K562 (cell line): ENCODE measurements around the gene PROM2. TPM values are rescaled to one million over a fixed set of nuclear protein-coding genes. Genes with fewer than 3 reads are reported as not detected.

ENCODE experiments used
- ATAC-seq: fragments of 200-7000 bp; cut with Tn5 transposase; 3 replicates; pipeline ENCODE4 v1.9.1; 2020; ENCODE audit warnings: moderate library complexity
- BruUV-seq: library from RNA; stranded (reverse); fragments of 400-500 nt; replicated peaks from 2 replicates; lab custom pipeline; 2021; lab: Mats Ljungman, UMichigan
- CTCF ChIA-PET: fragments of 300-600 bp; formaldehyde crosslinking; extraction: SDS; loops from one replicate; lab custom pipeline; 2021; ENCODE audit warnings: low intra/inter-chr PET ratio; lab: Yijun Ruan, JAX
- POLR2A ChIA-PET: fragments of 300-600, 350-650 bp; sonication (Branson Sonifier 250); formaldehyde crosslinking; extraction: SDS; loops from one replicate; lab custom pipeline; 2021; ENCODE audit warnings: antibody characterized with exemption, inconsistent platforms; lab: Yijun Ruan, JAX
- DNase-seq, 4 experiments: peaks; one replicate each; pipeline versions ENCODE4 v3.0.0 to v3.0.0-alpha.2; 2011 to 2018; ENCODE audit warnings: low spot score in 3 of 4, mixed read lengths in 3 of 4; ENCODE audit errors: extremely low read depth in 1 of 4
- FAIRE-seq: peaks from 2 replicates; lab custom pipeline; 2011; peaks lifted over from hg19 to GRCh38; lab: Jason Lieb, UNC
- H2AFZ ChIP-seq: 2 replicates; pipeline ENCODE4 v1.6.0; 2011; ENCODE audit warnings: low read depth, low read length, control low read depth, inconsistent platforms
- H3K27ac ChIP-seq: fragments of 200-600 bp; 3 replicates; pipeline ENCODE4 v1.8.0; 2011; ENCODE audit warnings: low read depth, mild to moderate bottlenecking, control low read depth, inconsistent platforms, low read length, moderate library complexity, mixed read lengths; ENCODE audit errors: extremely low read depth
- H3K27me3 ChIP-seq, 2 experiments: fragments of 300-600 bp in 1 of 2; 2 replicates in 1 of 2; 3 replicates in 1 of 2; pipeline versions ENCODE4 v1.6.0 to v1.8.0; 2011; ENCODE audit warnings: inconsistent platforms in 2 of 2, low read length in 2 of 2, mild to moderate bottlenecking in 1 of 2, mixed read lengths in 1 of 2, moderate library complexity in 1 of 2; ENCODE audit not compliant: control insufficient read depth in 2 of 2, insufficient read depth in 2 of 2
- H3K36me3 ChIP-seq: fragments of 300-600 bp; 3 replicates; pipeline ENCODE4 v1.8.0; 2011; ENCODE audit warnings: mild to moderate bottlenecking, low read length, inconsistent platforms; ENCODE audit not compliant: control insufficient read depth, insufficient read depth
- H3K4me1 ChIP-seq, 2 experiments: fragments of 200-600 bp in 1 of 2; replicated peaks in 1 of 2; 2 replicates in 1 of 2; 3 replicates in 1 of 2; pipeline versions ENCODE4 v1.5.1 to v1.8.0; 2011; ENCODE audit warnings: inconsistent platforms in 2 of 2, low read length in 2 of 2, mild to moderate bottlenecking in 1 of 2, mixed read lengths in 1 of 2, moderate library complexity in 1 of 2; ENCODE audit not compliant: control insufficient read depth in 2 of 2, insufficient read depth in 2 of 2
- H3K4me2 ChIP-seq: 2 replicates; pipeline ENCODE4 v1.6.1; 2011; ENCODE audit warnings: low read length, control low read depth, inconsistent platforms, mixed read lengths; ENCODE audit not compliant: insufficient read depth
- H3K4me3 ChIP-seq: fragments of 200-600 bp; sonication (generic), shearing (Covaris generic); 2 replicates; pipeline ENCODE4 v1.5.1; 2016; ENCODE audit warnings: control low read depth, inconsistent platforms
- H3K79me2 ChIP-seq: fragments of 200-600 bp; 3 replicates; pipeline ENCODE4 v1.8.0; 2011; ENCODE audit warnings: low read length, inconsistent platforms; ENCODE audit not compliant: control insufficient read depth, insufficient read depth
- H3K9ac ChIP-seq, 2 experiments: 2 replicates each; pipeline versions ENCODE4 v1.6.0 to v1.6.1; 2011; ENCODE audit warnings: low read depth in 2 of 2, low read length in 2 of 2, control low read depth in 1 of 2, inconsistent platforms in 1 of 2, mild to moderate bottlenecking in 1 of 2, mixed read lengths in 1 of 2; ENCODE audit not compliant: insufficient read depth in 1 of 2
- H3K9me1 ChIP-seq: one replicate; pipeline ENCODE4 v1.6.0; 2011; ENCODE audit warnings: inconsistent platforms, mild to moderate bottlenecking, low read length, moderate library complexity; ENCODE audit not compliant: control insufficient read depth, insufficient read depth
- H3K9me3 ChIP-seq: replicated peaks from 2 replicates; pipeline ENCODE4 v1.5.1; 2011; ENCODE audit warnings: low read depth, low read length, inconsistent platforms; ENCODE audit not compliant: control insufficient read depth, insufficient read depth
- H4K20me1 ChIP-seq: replicated peaks from 2 replicates; pipeline ENCODE4 v1.6.1; 2011; ENCODE audit warnings: low read length, inconsistent platforms, mixed read lengths; ENCODE audit not compliant: control insufficient read depth, insufficient read depth
- CTCFL ChIP-seq: IDR thresholded peaks from 2 replicates; pipeline ENCODE4 v1.6.1; 2011; ENCODE audit warnings: borderline replicate concordance, low read depth, mild to moderate bottlenecking, moderate library complexity, low read length; ENCODE audit not compliant: insufficient read depth, poor library complexity, severe bottlenecking
- PATZ1 ChIP-seq: fragments of 250-450 bp; sonication (Bioruptor Pico); IDR thresholded peaks from 2 replicates; pipeline ENCODE4 v1.5.0; 2020; ENCODE audit warnings: mild to moderate bottlenecking, borderline replicate concordance
- REST ChIP-seq, 2 experiments: fragments of 450-650 bp; formaldehyde crosslinking in 1 of 2; IDR thresholded peaks; 2 replicates each; pipeline versions ENCODE4 v1.4.0 to v1.6.1; 2014 to 2020; ENCODE audit warnings: mild to moderate bottlenecking in 2 of 2, borderline replicate concordance in 1 of 2, low read depth in 1 of 2
- ZNF740 ChIP-seq, 3 experiments: fragments of 200-800 bp in 1 of 3; sonication (Bioruptor generic) in 1 of 3; sonication (generic) in 1 of 3; formaldehyde crosslinking in 1 of 3; IDR thresholded peaks; 2 replicates each; pipeline versions ENCODE4 v1.6.1 to v1.8.0; 2016 to 2022; ENCODE audit warnings: mild to moderate bottlenecking in 2 of 3, missing compliant biosample characterization in 2 of 3, missing genetic modification characterization in 2 of 3, missing genetic modification reagents in 1 of 3
- WGBS: fragments of 100-300 bp; shearing (Covaris generic); methylation state at CpG from one replicate; pipeline ENCODE4 v1.1.6; 2016; ENCODE audit warnings: low coverage, mixed read lengths; ENCODE audit not compliant: insufficient coverage; ENCODE audit errors: missing lambda C conversion rate; 5-methylcytosine and 5-hydroxymethylcytosine counted together
- in situ Hi-C: fragments of 300-500 bp; cut with MboI; formaldehyde crosslinking; loops from 4 replicates; pipeline ENCODE4 v1.15.0; 2018; ENCODE audit warnings: inconsistent platforms, mixed read lengths
- intact Hi-C: fragments of 100-400 bp; cut with micrococcal nuclease; formaldehyde crosslinking; loops from 2 replicates; pipeline ENCODE4 v1.14.2; 2022
- polyA plus RNA-seq, 8 experiments: library from polyadenylated mRNA; depleted of rRNA in 4 of 8; stranded (reverse) in 5 of 8; unstranded in 3 of 8; fragments of >200 nt; fragmentation: Nextera tagmentation in 2 of 8; fragmentation: Illumina TruSeq in 1 of 8; extraction: Ambion mirVana in 2 of 8; extraction: Trizol in 1 of 8; gene quantifications; 2 replicates each; pipeline versions ENCODE4 v1.2.1 to v1.2.3, GENCODE V29; 2011 to 2014; ENCODE audit warnings: inconsistent platforms in 1 of 8, missing spikeins in 1 of 8
- total RNA-seq, 7 experiments: library from RNA; depleted of rRNA in 6 of 7; stranded (reverse); fragments of >200 nt in 6 of 7; fragmentation: Illumina TruSeq in 2 of 7; extraction: Trizol in 2 of 7; gene quantifications; 2 replicates each; pipeline versions ENCODE4 v1.2.1 to v1.2.3, GENCODE V29; 2011 to 2021; ENCODE audit warnings: low replicate concordance in 1 of 7

PROM2 gene
- total and polyA plus RNA-seq, 9 of the 15 experiments (the other 6 are each of a cell fraction or from before 2014, with no cell fraction given): not detected

- in situ Hi-C loops (no loop called here), intact Hi-C loops (loop anchor here (1.0 kb wide), 1 partner anchor 84 kb away; no protein-coding TSS in a partner anchor)
- no peak overlapping the region for H3K9ac ChIP-seq
- H3K4me2 ChIP-seq: no peak overlapping the region
- FAIRE-seq (no peak), ATAC-seq (peak; percentile 79), DNase-seq (peak; percentile 34 to 48 (median 45))
- ChIA-PET CTCF (interaction anchor here (1.1 to 1.4 kb wide), 3 partner anchors 83 to 293 kb away, joined by 3 to 6 read pairs (median 3); no protein-coding TSS in a partner anchor), POLR2A (no interaction called here)
- WGBS: 1% methylated on average over 15 of the region's 16 CpGs
- H2AFZ ChIP-seq: no peak overlapping the region
- H3K9me1 ChIP-seq: no peaks in the 10 kb centered on the region
- peaks cover 6 to 76% of the 10 kb centered on the region in 2 experiments; a peak in 4 of 5 replicates for H3K27me3 ChIP-seq
- peaks cover 0 to 5% of the 10 kb centered on the region in 2 experiments; a peak in 1 of 5 replicates for H3K4me1 ChIP-seq
- no peak overlapping the region for H3K27ac ChIP-seq
- no peaks in the 10 kb centered on the region for H3K36me3 ChIP-seq
- H3K4me3 ChIP-seq: no peak overlapping the region
- H3K79me2 ChIP-seq: no peaks in the 10 kb centered on the region
- no TSS peak for BruUV-seq
- peaks cover 9% of the 10 kb centered on the region for H4K20me1 ChIP-seq
- H3K9me3 ChIP-seq: no peaks in the 10 kb centered on the region
- TF ChIP-seq PATZ1 (CRISPR knock-in tag) (no peak), CTCFL (peak; percentile 7), ZNF740 (CRISPR knock-in tag; IDR thresholded peaks at IDR 0.05) (no peak), ZNF740 (tag; IDR thresholded peaks at IDR 0.05) (no peak), REST (IDR thresholded peaks at IDR 0.05; ENCODE audit: borderline replicate concordance) (peak; percentile 25; the same call in 1 of the 2 replicates), REST (CRISPR knock-in tag; IDR thresholded peaks at IDR 0.05; ENCODE audit: low read depth) (no peak)
Observed at GRCh38 chr2:95314964-95315611, 40.8 kb downstream of the PROM2 start.
